B cell (primary cell): ENCODE results near the gene MESP2. TPM values are rescaled to one million over a fixed set of nuclear protein-coding genes. Genes with fewer than 3 reads are reported as not detected.

Source experiments
- ATAC-seq: fragments of 200-7000 bp; cut with Tn5 transposase; one replicate; pipeline ENCODE4 v1.10.0; 2021; ENCODE audit warnings: low read depth, mild to moderate bottlenecking, moderate number of reproducible peaks, moderate library complexity
- CTCF ChIA-PET: fragments of 350-600 bp; sonication (Branson Sonifier 250); formaldehyde crosslinking; loops from one replicate; lab custom pipeline; 2021; ENCODE audit warnings: antibody characterized with exemption, inconsistent platforms; lab: Charles Lee
- POLR2A ChIA-PET: fragments of 350-600 bp; sonication (Branson Sonifier 250); formaldehyde crosslinking; loops from one replicate; lab custom pipeline; 2021; ENCODE audit warnings: antibody characterized with exemption; lab: Charles Lee
- DNase-seq: peaks from one replicate; pipeline ENCODE4 v3.0.0; 2013
- H2AFZ ChIP-seq: 2 replicates; pipeline ENCODE4 v1.6.1; 2012; ENCODE audit warnings: mild to moderate bottlenecking, low read depth, low read length; ENCODE audit not compliant: insufficient read depth, poor library complexity, severe bottlenecking
- H3K27ac ChIP-seq, 2 donors: 1 replicate in 1 of 2; 2 replicates in 1 of 2; pipeline ENCODE4 v1.5.1; 2012 to 2013; ENCODE audit warnings: low read length in 2 of 2, mild to moderate bottlenecking in 2 of 2, moderate library complexity in 1 of 2
- H3K27me3 ChIP-seq, 4 experiments: fragments of 200-600 bp in 1 of 4; sonication (generic) in 1 of 4; replicated peaks in 1 of 4; 1 replicate in 2 of 4; 2 replicates in 2 of 4; pipeline versions ENCODE4 v1.6.1 to v1.7.0; 2013 to 2016; ENCODE audit warnings: low read length in 3 of 4, mild to moderate bottlenecking in 2 of 4, mixed read lengths in 1 of 4, moderate library complexity in 1 of 4; ENCODE audit not compliant: insufficient read depth in 4 of 4, control insufficient read depth in 3 of 4; ENCODE audit errors: control extremely low read depth in 1 of 4
- H3K36me3 ChIP-seq, 2 experiments: replicated peaks in 1 of 2; 1 replicate in 1 of 2; 2 replicates in 1 of 2; pipeline versions ENCODE4 v1.6.1 to v1.7.1; 2013; ENCODE audit warnings: low read length in 1 of 2; ENCODE audit not compliant: insufficient read depth in 2 of 2, control insufficient read depth in 1 of 2; ENCODE audit errors: control extremely low read depth in 1 of 2, extremely low read depth in 1 of 2
- H3K4me1 ChIP-seq, 2 donors: fragments of 200-600 bp in 1 of 2; sonication (generic) in 1 of 2; 1 replicate in 1 of 2; 2 replicates in 1 of 2; pipeline versions ENCODE4 v1.5.1 to v1.6.1; 2013 to 2017; ENCODE audit warnings: low read length in 2 of 2; ENCODE audit not compliant: control insufficient read depth in 2 of 2, insufficient read depth in 2 of 2
- H3K4me2 ChIP-seq: replicated peaks from 2 replicates; pipeline ENCODE3; 2012; ENCODE audit warnings: mild to moderate bottlenecking, low read depth, low read length; ENCODE audit not compliant: poor library complexity, severe bottlenecking
- H3K4me3 ChIP-seq, 5 experiments: fragments of 200-600 bp in 1 of 5; sonication (generic) in 1 of 5; 1 replicate in 3 of 5; 2 replicates in 2 of 5; pipeline versions ENCODE4 v1.5.1 to v1.7.0; 2011 to 2016; ENCODE audit warnings: low read length in 4 of 5, mild to moderate bottlenecking in 4 of 5, low read depth in 2 of 5, control low read depth in 1 of 5, moderate library complexity in 1 of 5; ENCODE audit not compliant: insufficient read depth in 1 of 5; ENCODE audit errors: control extremely low read depth in 1 of 5, extremely low read depth in 1 of 5
- H3K79me2 ChIP-seq: fragments of 200-600 bp; sonication (generic); one replicate; pipeline ENCODE4 v1.6.0; 2016; ENCODE audit warnings: low read length; ENCODE audit not compliant: control insufficient read depth, insufficient read depth
- H3K9ac ChIP-seq: fragments of 200-600 bp; sonication (generic); 2 replicates; pipeline ENCODE4 v1.6.1; 2017; ENCODE audit warnings: mild to moderate bottlenecking, low read length, moderate library complexity
- H3K9me3 ChIP-seq, 3 donors: one replicate each; pipeline versions ENCODE4 v1.6.1 to v1.7.1; 2013; ENCODE audit warnings: low read length in 2 of 3; ENCODE audit not compliant: control insufficient read depth in 2 of 3, insufficient read depth in 1 of 3; ENCODE audit errors: control extremely low read depth in 1 of 3
- H4K20me1 ChIP-seq: 2 replicates; pipeline ENCODE4 v1.6.0; 2012; ENCODE audit warnings: mild to moderate bottlenecking, low read length; ENCODE audit not compliant: insufficient read depth, control insufficient read depth, poor library complexity, severe bottlenecking
- H3K27ac Mint-ChIP-seq: one replicate; pipeline ENCODE4 v1.8.0; 2021; ENCODE audit warnings: mixed read lengths
- H3K27me3 Mint-ChIP-seq: one replicate; pipeline ENCODE4 v1.8.0; 2021; ENCODE audit warnings: mixed read lengths
- H3K4me1 Mint-ChIP-seq: one replicate; pipeline ENCODE4 v1.8.0; 2021; ENCODE audit warnings: mixed read lengths
- H3K4me3 Mint-ChIP-seq: one replicate; pipeline ENCODE4 v1.8.0; 2021; ENCODE audit warnings: mixed read lengths
- H3K9me3 Mint-ChIP-seq: one replicate; pipeline ENCODE4 v1.8.0; 2022; ENCODE audit warnings: mixed read lengths; ENCODE audit not compliant: insufficient read depth
- EZH2 ChIP-seq: IDR thresholded peaks from 2 replicates; pipeline ENCODE4 v1.6.1; 2012; ENCODE audit warnings: borderline replicate concordance, low read depth, mild to moderate bottlenecking, moderate library complexity, low read length; ENCODE audit not compliant: insufficient read depth, poor library complexity, severe bottlenecking
- WGBS: methylation state at CpG from one replicate; pipeline ENCODE4 v1.1.5; 2013; ENCODE audit warnings: missing lambda C conversion rate; ENCODE audit not compliant: insufficient coverage; 5-methylcytosine and 5-hydroxymethylcytosine counted together
- intact Hi-C: fragments of 100-400 bp; cut with micrococcal nuclease; formaldehyde crosslinking; loops from one replicate; pipeline ENCODE4 v1.10.0; 2022
- polyA plus RNA-seq: library from polyadenylated mRNA; depleted of rRNA; stranded (reverse); fragments of >200 nt; gene quantifications from 2 replicates; pipeline ENCODE4 v1.2.3, GENCODE V29; 2012
- total RNA-seq, 2 donors: library from RNA; stranded (reverse); fragments of 120-200 nt in 1 of 2; gene quantifications; 1 replicate in 1 of 2; 2 replicates in 1 of 2; pipeline versions ENCODE4 v1.2.3 to v1.2.4, GENCODE V29; 2013 to 2022
- TF ChIP-seq, protein P1 (sequence below): fragments of 200-600 bp; IDR thresholded peaks from one replicate; pipeline ENCODE4 v1.8.0; 2022; ENCODE audit warnings: antibody characterized with exemption, mild to moderate bottlenecking

Gene MESP2
- total and polyA plus RNA-seq, 2 donors (not counting 1 experiment from before 2014, with no cell fraction given) = not detected

DNA sequence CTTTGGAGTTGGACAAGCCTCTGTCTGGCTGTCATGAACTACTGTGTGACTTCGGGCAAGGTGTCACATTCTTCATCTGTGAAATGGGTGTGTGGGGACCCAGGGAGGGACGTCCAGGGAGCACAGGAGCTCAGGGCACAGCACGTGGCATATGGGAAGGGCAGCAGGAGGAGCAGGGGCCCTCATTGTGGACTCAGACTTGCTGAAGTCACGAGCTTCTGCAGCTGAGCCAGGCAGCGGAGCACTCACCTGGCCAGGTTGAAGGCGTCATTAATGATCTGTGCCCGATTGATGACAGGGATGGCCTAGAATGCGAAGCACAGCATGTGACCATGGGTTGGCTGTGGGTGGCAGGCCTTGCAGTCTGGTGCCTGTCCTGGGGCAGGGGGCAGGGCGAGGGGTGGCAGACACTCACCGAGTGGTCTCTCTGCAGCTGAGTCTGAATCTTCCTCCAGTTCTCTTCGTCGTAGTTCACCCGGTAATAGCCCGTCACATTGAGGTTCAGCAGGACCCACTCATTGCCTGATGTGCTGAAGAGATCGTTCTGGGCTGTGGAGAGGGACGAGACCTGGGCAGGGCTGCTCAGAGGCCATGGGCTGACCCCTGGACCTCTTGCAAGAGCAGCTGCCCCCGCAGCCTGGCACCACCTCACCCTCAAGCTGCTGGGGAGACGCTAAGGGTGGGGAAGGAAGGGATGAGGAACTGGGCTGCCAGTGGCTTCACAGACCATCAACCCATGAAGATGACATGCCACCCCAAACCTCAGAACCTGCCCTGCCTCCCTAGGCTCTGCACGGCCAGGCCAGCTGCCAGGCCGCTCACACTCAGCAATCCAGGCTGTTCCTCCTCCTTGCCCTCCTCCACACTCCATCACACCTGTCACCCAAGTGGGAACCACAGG, 23.1 kb downstream of the MESP2 start:
- Histone ChIP-seq H3K4me1 (peaks cover 0 to 8% of the 10 kb centered on the region in 2 donors), H3K4me3 (no peak overlapping the region), H3K79me2 (no peaks in the 10 kb centered on the region), H4K20me1 (no peaks in the 10 kb centered on the region), H3K9me3 (peaks cover 0 to 9% (median 0%) of the 10 kb centered on the region in 3 donors), H3K36me3 (no peaks in the 10 kb centered on the region), H2AFZ (no peak overlapping the region), H3K27me3 (no peaks in the 10 kb centered on the region), H3K27ac (no peak overlapping the region), H3K9ac (no peak overlapping the region), H3K4me2 (no peak overlapping the region)
- TF ChIP-seq, protein P1, sequence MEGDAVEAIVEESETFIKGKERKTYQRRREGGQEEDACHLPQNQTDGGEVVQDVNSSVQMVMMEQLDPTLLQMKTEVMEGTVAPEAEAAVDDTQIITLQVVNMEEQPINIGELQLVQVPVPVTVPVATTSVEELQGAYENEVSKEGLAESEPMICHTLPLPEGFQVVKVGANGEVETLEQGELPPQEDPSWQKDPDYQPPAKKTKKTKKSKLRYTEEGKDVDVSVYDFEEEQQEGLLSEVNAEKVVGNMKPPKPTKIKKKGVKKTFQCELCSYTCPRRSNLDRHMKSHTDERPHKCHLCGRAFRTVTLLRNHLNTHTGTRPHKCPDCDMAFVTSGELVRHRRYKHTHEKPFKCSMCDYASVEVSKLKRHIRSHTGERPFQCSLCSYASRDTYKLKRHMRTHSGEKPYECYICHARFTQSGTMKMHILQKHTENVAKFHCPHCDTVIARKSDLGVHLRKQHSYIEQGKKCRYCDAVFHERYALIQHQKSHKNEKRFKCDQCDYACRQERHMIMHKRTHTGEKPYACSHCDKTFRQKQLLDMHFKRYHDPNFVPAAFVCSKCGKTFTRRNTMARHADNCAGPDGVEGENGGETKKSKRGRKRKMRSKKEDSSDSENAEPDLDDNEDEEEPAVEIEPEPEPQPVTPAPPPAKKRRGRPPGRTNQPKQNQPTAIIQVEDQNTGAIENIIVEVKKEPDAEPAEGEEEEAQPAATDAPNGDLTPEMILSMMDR = no peak
- no peak for TF ChIP-seq EZH2
- 79% methylated on average over 18 of the region's 20 CpGs for WGBS
- DNase-seq (no peak), ATAC-seq (no peak)
- Mint-ChIP-seq H3K27ac (no peak overlapping the region), H3K9me3 (peaks cover 2% of the 10 kb centered on the region), H3K4me3 (no peak overlapping the region), H3K27me3 (no peaks in the 10 kb centered on the region), H3K4me1 (peaks cover 13% of the 10 kb centered on the region)
- POLR2A ChIA-PET = no interaction called here
- intact Hi-C loops = no loop called here
- CTCF ChIA-PET = interaction anchor here (0.8 kb wide), 1 partner anchor 62 kb away, joined by 3 read pairs; no protein-coding TSS in a partner anchor

DNA sequence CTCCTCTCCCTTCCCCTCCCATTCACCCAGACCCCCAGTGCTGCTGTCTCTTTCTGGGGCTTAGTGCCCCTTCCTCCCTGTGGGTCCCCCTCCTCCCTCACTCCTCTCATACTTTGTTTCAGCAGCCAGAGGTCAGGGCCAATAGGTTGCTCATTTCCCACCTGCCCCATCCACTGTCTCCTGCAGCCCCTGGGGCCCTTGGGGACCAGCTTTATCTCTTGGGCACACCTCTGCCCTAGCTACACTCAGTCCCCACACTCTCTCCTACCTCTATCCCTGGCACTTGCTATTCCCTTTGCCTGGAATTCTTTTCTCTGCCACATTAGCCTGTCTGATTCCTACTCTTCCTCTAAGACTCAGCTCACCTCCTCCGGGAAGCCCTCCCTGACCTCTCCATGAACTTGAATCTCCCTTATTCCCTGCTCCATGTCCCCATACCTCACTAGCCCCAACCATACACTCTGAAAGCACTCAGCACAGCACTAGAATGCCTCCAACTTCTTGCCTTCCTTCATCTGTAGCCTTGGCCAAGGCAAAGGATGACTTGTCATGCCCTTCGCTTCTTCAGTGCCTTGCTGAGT, 23.9 kb downstream of the MESP2 start:
- H4K20me1 ChIP-seq = no peaks in the 10 kb centered on the region
- no peak overlapping the region for H3K4me2 ChIP-seq
- Mint-ChIP-seq H3K27me3 (no peaks in the 10 kb centered on the region), H3K9me3 (peaks cover 2% of the 10 kb centered on the region), H3K27ac (no peak overlapping the region), H3K4me3 (no peak overlapping the region), H3K4me1 (peaks cover 13% of the 10 kb centered on the region)
- no peak for TF ChIP-seq EZH2
- TF ChIP-seq, protein P1 = no peak
- peaks cover 0 to 8% of the 10 kb centered on the region in 2 donors for H3K4me1 ChIP-seq
- CTCF ChIA-PET = no interaction called here
- H3K27ac ChIP-seq = no peak overlapping the region
- no peaks in the 10 kb centered on the region for H3K36me3 ChIP-seq
- intact Hi-C loops = no loop called here
- DNase-seq = no peak
- no peak overlapping the region for H3K4me3 ChIP-seq
- 100% methylated on average over 1 of the region's 2 CpGs for WGBS
- H3K9me3 ChIP-seq = peaks cover 0 to 9% (median 0%) of the 10 kb centered on the region in 3 donors
- H3K9ac ChIP-seq = no peak overlapping the region
- no peak overlapping the region for H2AFZ ChIP-seq
- no peaks in the 10 kb centered on the region for H3K79me2 ChIP-seq
- ATAC-seq = no peak
- no peaks in the 10 kb centered on the region for H3K27me3 ChIP-seq
- POLR2A ChIA-PET = no interaction called here
